ENCODE results near the gene NCR3LG1.
A peak's percentile ranks its signal among the peaks of the same experiment; 100 is the strongest.

The NCR3LG1 gene

GRCh38 chr11:17354601-17354991 is 3.0 kb downstream of the NCR3LG1 start:
- Histone ChIP-seq H4K20me1 (peaks cover 0 to 34% (median 25%) of the 10 kb centered on the region in 11 experiments; a peak in 15 of 22 replicates), H3K27ac (no peak overlapping the region), H3K4me3 (no peak overlapping the region), H3K36me3 (peaks cover 0 to 1% (median 0%) of the 10 kb centered on the region in 11 experiments; a peak in 1 of 22 replicates), H3K9ac (no peak overlapping the region), H3K4me1 (peaks cover 6 to 32% (median 27%) of the 10 kb centered on the region in 10 experiments), H3K27me3 (peaks cover 42 to 59% (median 56%) of the 10 kb centered on the region in 11 experiments), H3K4me2 (peak overlapping the region in 2 of 11 experiments; percentile 94 to 99; a peak in 4 of 22 replicates), H3K9me3 (replicated peaks in 1 of 11) (peaks cover 11 to 29% (median 23%) of the 10 kb centered on the region in 11 experiments; a peak in 20 of 22 replicates)
- no peak for TF ChIP-seq Cebpa-rat (IDR thresholded peaks at IDR 0.05)

DNA sequence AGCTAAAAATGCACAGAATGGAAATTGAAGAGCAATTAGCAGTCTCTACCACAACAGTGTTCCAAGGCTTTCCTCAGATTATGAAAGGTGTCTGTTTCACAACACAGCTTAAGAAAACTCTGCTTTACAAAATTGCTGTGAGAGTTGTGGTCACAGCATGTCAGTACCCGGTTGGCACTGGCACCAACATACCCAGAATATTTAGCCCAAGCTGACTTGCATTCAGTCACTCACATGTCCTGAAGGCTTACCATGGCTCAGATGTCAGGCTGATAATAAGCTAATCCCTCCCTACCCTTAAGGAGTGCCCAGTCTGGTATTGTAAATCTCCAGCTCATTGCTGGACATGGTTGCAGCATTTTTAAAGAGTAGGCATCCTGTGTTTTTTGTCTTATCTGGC is 14.9 kb downstream of the NCR3LG1 start:
- peaks cover 42 to 75% (median 59%) of the 10 kb centered on the region in 11 experiments for H3K9me3 ChIP-seq (replicated peaks in 1 of 11)

DNA sequence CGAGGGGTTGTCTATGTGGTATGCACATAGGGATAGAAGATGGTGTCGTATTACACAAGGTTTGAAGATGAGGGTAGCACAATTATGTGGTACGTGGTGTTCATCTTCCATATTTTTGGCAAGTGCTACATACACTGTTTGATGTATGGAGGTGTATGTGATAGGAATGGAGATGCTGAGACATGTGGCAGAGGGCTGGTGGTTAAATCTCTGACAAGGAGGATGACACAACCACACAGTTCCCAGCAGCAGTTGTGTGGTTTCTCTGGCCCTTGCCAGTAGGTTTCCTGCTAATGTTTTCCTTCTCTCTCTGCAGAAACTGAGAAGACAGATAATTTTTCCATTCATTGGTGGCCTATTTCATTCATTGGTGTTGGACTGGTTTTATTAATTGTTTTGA is 17.0 kb downstream of the NCR3LG1 start:
- Histone ChIP-seq H3K9ac (no peak overlapping the region), H3K4me2 (no peak overlapping the region), H3K36me3 (peaks cover 4 to 54% (median 29%) of the 10 kb centered on the region in 11 experiments; a peak in 12 of 22 replicates), H4K20me1 (no peaks in the 10 kb centered on the region), H3K4me1 (no peaks in the 10 kb centered on the region), H3K9me3 (replicated peaks in 1 of 11) (peaks cover 62 to 94% (median 79%) of the 10 kb centered on the region in 11 experiments), H3K4me3 (no peak overlapping the region), H3K27me3 (no peaks in the 10 kb centered on the region), H3K27ac (no peak overlapping the region)
- no peak for TF ChIP-seq Cebpa-rat (IDR thresholded peaks at IDR 0.05)

More for the DNA sequence above, 14.9 kb downstream of the NCR3LG1 start:
- no peak overlapping the region for H3K4me3 ChIP-seq
- H3K27me3 ChIP-seq = no peaks in the 10 kb centered on the region
- H3K4me1 ChIP-seq = no peaks in the 10 kb centered on the region
- H3K4me2 ChIP-seq = no peak overlapping the region
- H4K20me1 ChIP-seq = no peaks in the 10 kb centered on the region
- TF ChIP-seq Cebpa-rat (IDR thresholded peaks at IDR 0.05) = no peak
- no peak overlapping the region for H3K27ac ChIP-seq
- H3K9ac ChIP-seq = no peak overlapping the region
- peaks cover 4 to 34% (median 16%) of the 10 kb centered on the region in 11 experiments; a peak in 11 of 22 replicates for H3K36me3 ChIP-seq

- H3K36me3 ChIP-seq = peaks cover 4 to 60% (median 32%) of the 10 kb centered on the region in 11 experiments; a peak in 12 of 22 replicates
- peaks cover 64 to 94% (median 81%) of the 10 kb centered on the region in 11 experiments for H3K9me3 ChIP-seq (replicated peaks in 1 of 11)
Measured at GRCh38 chr11:17369094-17369493, 17.5 kb downstream of the NCR3LG1 start.

GRCh38 chr11:17369684-17370243 is 18.2 kb downstream of the NCR3LG1 start:
- Histone ChIP-seq H4K20me1 (no peaks in the 10 kb centered on the region), H3K27ac (no peak overlapping the region), H3K36me3 (peaks cover 4 to 66% (median 33%) of the 10 kb centered on the region in 11 experiments; a peak in 12 of 22 replicates), H3K9me3 (replicated peaks in 1 of 11) (peaks cover 71 to 94% (median 83%) of the 10 kb centered on the region in 11 experiments), H3K9ac (no peak overlapping the region), H3K4me1 (peaks cover 0 to 2% (median 0%) of the 10 kb centered on the region in 10 experiments; a peak in 6 of 20 replicates), H3K4me3 (no peak overlapping the region), H3K4me2 (no peak overlapping the region), H3K27me3 (no peaks in the 10 kb centered on the region)
- no peak for TF ChIP-seq Cebpa-rat (IDR thresholded peaks at IDR 0.05)

More at GRCh38 chr11:17369094-17369493, 17.5 kb downstream of the NCR3LG1 start:
- no peak overlapping the region for H3K4me3 ChIP-seq
- H4K20me1 ChIP-seq = no peaks in the 10 kb centered on the region
- H3K9ac ChIP-seq = no peak overlapping the region
- no peak overlapping the region for H3K27ac ChIP-seq
- H3K4me2 ChIP-seq = no peak overlapping the region
- no peaks in the 10 kb centered on the region for H3K27me3 ChIP-seq
- TF ChIP-seq Cebpa-rat (IDR thresholded peaks at IDR 0.05) = no peak
- no peaks in the 10 kb centered on the region for H3K4me1 ChIP-seq

GRCh38 chr11:17371614-17372013 is 20.0 kb downstream of the NCR3LG1 start:
- H3K9ac ChIP-seq = no peak overlapping the region
- peaks cover 0 to 15% (median 11%) of the 10 kb centered on the region in 10 experiments; a peak in 13 of 20 replicates for H3K4me1 ChIP-seq
- peaks cover 86 to 100% (median 97%) of the 10 kb centered on the region in 11 experiments for H3K9me3 ChIP-seq (replicated peaks in 1 of 11)
- no peaks in the 10 kb centered on the region for H4K20me1 ChIP-seq
- H3K36me3 ChIP-seq = peaks cover 4 to 70% (median 33%) of the 10 kb centered on the region in 11 experiments; a peak in 12 of 22 replicates
- no peaks in the 10 kb centered on the region for H3K27me3 ChIP-seq
- no peak for TF ChIP-seq Cebpa-rat (IDR thresholded peaks at IDR 0.05)
- H3K4me2 ChIP-seq = no peak overlapping the region
- peak overlapping the region in 5 of 10 experiments; percentile 0 to 39 (median 14); a peak in 4 of 20 replicates for H3K4me3 ChIP-seq
- H3K27ac ChIP-seq = no peak overlapping the region

DNA sequence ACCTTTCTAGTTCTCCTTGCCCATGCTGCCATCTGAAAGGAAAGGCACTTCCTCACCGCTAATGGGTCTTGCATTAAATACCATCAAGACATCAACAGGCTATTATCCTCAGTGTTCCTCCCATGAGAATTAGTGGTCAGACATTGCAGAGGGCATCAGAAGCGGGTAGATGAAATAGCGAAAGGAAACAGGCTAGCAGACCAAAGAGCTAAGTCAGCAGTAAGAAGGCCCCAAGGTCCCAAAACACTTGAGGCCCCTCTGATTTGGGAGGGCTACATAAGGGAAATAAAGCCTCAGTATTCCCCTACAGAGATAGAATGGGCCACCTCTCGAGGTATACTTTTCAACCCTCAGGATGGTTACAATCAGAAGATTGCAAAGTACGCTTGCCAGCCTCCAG is 23.9 kb downstream of the NCR3LG1 start:
- no peak overlapping the region for H3K27ac ChIP-seq
- H3K9me3 ChIP-seq (replicated peaks in 1 of 11) = peaks cover 76 to 97% (median 88%) of the 10 kb centered on the region in 11 experiments
- no peak; a peak in 1 of 22 replicates for TF ChIP-seq Cebpa-rat (IDR thresholded peaks at IDR 0.05)
- peak overlapping the region in 8 of 11 experiments; percentile 11 to 53 (median 34); a peak in 15 of 22 replicates for H3K4me2 ChIP-seq
- H3K9ac ChIP-seq = no peak overlapping the region
- peaks cover 0 to 15% (median 11%) of the 10 kb centered on the region in 10 experiments; a peak in 13 of 20 replicates for H3K4me1 ChIP-seq
- no peaks in the 10 kb centered on the region for H3K27me3 ChIP-seq
- no peaks in the 10 kb centered on the region for H4K20me1 ChIP-seq
- peaks cover under 1 to 43% (median 18%) of the 10 kb centered on the region in 11 experiments; a peak in 10 of 22 replicates for H3K36me3 ChIP-seq
- no peak overlapping the region for H3K4me3 ChIP-seq

GRCh38 chr11:17376493-17376892 is 24.9 kb downstream of the NCR3LG1 start:
- H3K27me3 ChIP-seq = no peaks in the 10 kb centered on the region
- TF ChIP-seq Cebpa-rat (IDR thresholded peaks at IDR 0.05) = no peak
- peaks cover 0 to 15% (median 11%) of the 10 kb centered on the region in 10 experiments; a peak in 13 of 20 replicates for H3K4me1 ChIP-seq
- H3K4me3 ChIP-seq = no peak overlapping the region
- H3K9me3 ChIP-seq (replicated peaks in 1 of 11) = peaks cover 67 to 88% (median 78%) of the 10 kb centered on the region in 11 experiments
- no peaks in the 10 kb centered on the region for H4K20me1 ChIP-seq
- no peak overlapping the region for H3K27ac ChIP-seq
- H3K36me3 ChIP-seq = peaks cover 0 to 35% (median 15%) of the 10 kb centered on the region in 11 experiments; a peak in 9 of 22 replicates
- H3K9ac ChIP-seq = no peak overlapping the region
- H3K4me2 ChIP-seq = no peak overlapping the region

GRCh38 chr11:17378655-17379054 is 27.1 kb downstream of the NCR3LG1 start:
- peaks cover 45 to 66% (median 57%) of the 10 kb centered on the region in 11 experiments for H3K9me3 ChIP-seq (replicated peaks in 1 of 11)
- H3K4me2 ChIP-seq = no peak overlapping the region
- no peak for TF ChIP-seq Cebpa-rat (IDR thresholded peaks at IDR 0.05)
- peaks cover 0 to 7% (median 0%) of the 10 kb centered on the region in 11 experiments; a peak in 2 of 22 replicates for H4K20me1 ChIP-seq
- peaks cover 0 to 14% (median 3%) of the 10 kb centered on the region in 11 experiments; a peak in 7 of 22 replicates for H3K36me3 ChIP-seq
- H3K4me3 ChIP-seq = no peak overlapping the region
- no peaks in the 10 kb centered on the region for H3K27me3 ChIP-seq
- peaks cover 2 to 15% (median 11%) of the 10 kb centered on the region in 10 experiments; a peak in 15 of 20 replicates for H3K4me1 ChIP-seq
- no peak overlapping the region for H3K27ac ChIP-seq
- no peak overlapping the region for H3K9ac ChIP-seq
